Neural cell (in vitro differentiated cells): ENCODE data around the gene GPR3. TPM values are rescaled to one million over a fixed set of nuclear protein-coding genes. Genes with fewer than 3 reads are reported as not detected.

ENCODE experiments used
- H2AFZ ChIP-seq: fragments of 200-600, 300-800 bp; sonication (generic), shearing (Covaris generic); 2 replicates; pipeline ENCODE4 v1.6.0; 2014; ENCODE audit warnings: low read depth, mild to moderate bottlenecking, antibody characterized with exemption, low read length, moderate library complexity
- H3F3A ChIP-seq: fragments of 200-600 bp; shearing (Covaris generic); 2 replicates; pipeline ENCODE4 v1.6.1; 2016; ENCODE audit warnings: mild to moderate bottlenecking, moderate library complexity, mixed read lengths, antibody characterized with exemption, low read length; ENCODE audit not compliant: insufficient read depth, poor library complexity, severe bottlenecking
- H3K27ac ChIP-seq: fragments of 200-600, 300-800 bp; sonication (generic), shearing (Covaris generic); 2 replicates; pipeline ENCODE4 v1.5.1; 2014; ENCODE audit warnings: mild to moderate bottlenecking, low read length, moderate library complexity
- H3K27me3 ChIP-seq: fragments of 300-800, 200-600 bp; sonication (generic), shearing (Covaris generic); 2 replicates; pipeline ENCODE4 v1.6.0; 2014; ENCODE audit warnings: mild to moderate bottlenecking, low read depth, low read length, moderate library complexity; ENCODE audit not compliant: insufficient read depth
- H3K36me3 ChIP-seq: fragments of 300-800, 200-600 bp; sonication (generic), shearing (Covaris generic); 2 replicates; pipeline ENCODE4 v1.5.1; 2014; ENCODE audit warnings: mild to moderate bottlenecking, antibody characterized with exemption, low read length, moderate library complexity; ENCODE audit not compliant: insufficient read depth
- H3K4me2 ChIP-seq: fragments of 300-800, 200-600 bp; sonication (generic), shearing (Covaris generic); 2 replicates; pipeline ENCODE4 v1.6.0; 2014; ENCODE audit warnings: mild to moderate bottlenecking, low read length
- H3K4me3 ChIP-seq: fragments of 300-800, 200-600 bp; sonication (generic), shearing (Covaris generic); 2 replicates; pipeline ENCODE4 v1.5.1; 2014; ENCODE audit warnings: mild to moderate bottlenecking, low read length, moderate library complexity
- H3K79me2 ChIP-seq: fragments of 200-600 bp; shearing (Covaris generic); replicated peaks from 2 replicates; pipeline ENCODE4 v1.6.0; 2014; ENCODE audit warnings: mild to moderate bottlenecking, low read length, moderate library complexity; ENCODE audit not compliant: insufficient read depth
- H3K9ac ChIP-seq: fragments of 300-800, 200-600 bp; sonication (generic), shearing (Covaris generic); 2 replicates; pipeline ENCODE4 v1.6.1; 2016; ENCODE audit warnings: mild to moderate bottlenecking, low read length, mixed read lengths
- H3K9me2 ChIP-seq: fragments of 200-600 bp; shearing (Covaris generic); 2 replicates; pipeline ENCODE4 v1.6.1; 2016; ENCODE audit warnings: mild to moderate bottlenecking, low read length, mixed read lengths; ENCODE audit not compliant: insufficient read depth
- H3K9me3 ChIP-seq: fragments of 200-600, 300-800 bp; sonication (generic), shearing (Covaris generic); 2 replicates; pipeline ENCODE4 v1.6.1; 2016; ENCODE audit warnings: mild to moderate bottlenecking, mixed run types, low read length, moderate library complexity, mixed read lengths
- H4K20me1 ChIP-seq: fragments of 200-600 bp; shearing (Covaris generic); 2 replicates; pipeline ENCODE4 v1.6.1; 2016; ENCODE audit warnings: mild to moderate bottlenecking, mixed run types; ENCODE audit not compliant: insufficient read depth
- EP300 ChIP-seq: fragments of 450-650 bp; conservative IDR thresholded peaks from 2 replicates; pipeline ENCODE4 v1.6.1; 2014; ENCODE audit warnings: antibody characterized with exemption, mild to moderate bottlenecking, moderate library complexity; ENCODE audit not compliant: poor library complexity, severe bottlenecking
- EZH2 ChIP-seq: fragments of 200-600, 300-800 bp; shearing (Covaris generic), sonication (generic); IDR thresholded peaks from 2 replicates; pipeline ENCODE4 v1.6.1; 2014; ENCODE audit warnings: antibody characterized with exemption, low read length, borderline replicate concordance, mild to moderate bottlenecking; ENCODE audit not compliant: insufficient read depth, poor library complexity, severe bottlenecking
- MXI1 ChIP-seq: fragments of 450-650 bp; conservative IDR thresholded peaks from 2 replicates; pipeline ENCODE4 v1.6.1; 2014; ENCODE audit warnings: antibody characterized with exemption, mild to moderate bottlenecking; ENCODE audit not compliant: poor library complexity, severe bottlenecking
- POLR2AphosphoS5 ChIP-seq: IDR thresholded peaks from 2 replicates; pipeline ENCODE4 v1.6.1; 2012
- RAD21 ChIP-seq: fragments of 450-650 bp; conservative IDR thresholded peaks from 2 replicates; pipeline ENCODE4 v1.6.1; 2014; ENCODE audit warnings: antibody characterized with exemption, mild to moderate bottlenecking, moderate library complexity
- SMC3 ChIP-seq: fragments of 450-650 bp; conservative IDR thresholded peaks from 2 replicates; pipeline ENCODE4 v1.6.1; 2014; ENCODE audit warnings: antibody characterized with exemption, mild to moderate bottlenecking, moderate library complexity; ENCODE audit not compliant: poor library complexity
- TAF1 ChIP-seq: IDR thresholded peaks from 2 replicates; pipeline ENCODE4 v1.6.1; 2012; ENCODE audit warnings: low read depth
- polyA plus RNA-seq: library from polyadenylated mRNA; depleted of rRNA; stranded (reverse); fragments of >200 nt; gene quantifications from 2 replicates; pipeline ENCODE4 v1.2.3, GENCODE V29; 2014
- TF ChIP-seq, protein P1 (sequence below): fragments of 450-650 bp; IDR thresholded peaks from 2 replicates; pipeline ENCODE4 v1.5.1; 2014; ENCODE audit warnings: antibody characterized with exemption, mild to moderate bottlenecking, moderate library complexity; ENCODE audit not compliant: poor library complexity, severe bottlenecking
- TF ChIP-seq, protein P2 (sequence below): IDR thresholded peaks from 2 replicates; pipeline ENCODE4 v1.6.1; 2012; ENCODE audit warnings: borderline replicate concordance

GPR3 gene
- polyA plus RNA-seq, 1 donor from 2014 or later: 0.54 TPM

GRCh38 chr1:27427329-27427728 lies 34.9 kb downstream of the GPR3 start:
- Histone ChIP-seq H3K4me2 (no peak overlapping the region), H2AFZ (no peak overlapping the region), H3K79me2 (no peaks in the 10 kb centered on the region), H3K27ac (peak overlapping the region; percentile 63), H3K36me3 (no peaks in the 10 kb centered on the region), H3K9me2 (no peaks in the 10 kb centered on the region), H3K9me3 (no peaks in the 10 kb centered on the region), H4K20me1 (no peaks in the 10 kb centered on the region), H3K9ac (peak overlapping the region; percentile 27), H3K27me3 (no peaks in the 10 kb centered on the region), H3K4me3 (no peak overlapping the region), H3F3A (no peaks in the 10 kb centered on the region)
- TF ChIP-seq EP300 (peak; percentile 78), POLR2AphosphoS5 (peak; percentile 39)
- TF ChIP-seq, protein P1, sequence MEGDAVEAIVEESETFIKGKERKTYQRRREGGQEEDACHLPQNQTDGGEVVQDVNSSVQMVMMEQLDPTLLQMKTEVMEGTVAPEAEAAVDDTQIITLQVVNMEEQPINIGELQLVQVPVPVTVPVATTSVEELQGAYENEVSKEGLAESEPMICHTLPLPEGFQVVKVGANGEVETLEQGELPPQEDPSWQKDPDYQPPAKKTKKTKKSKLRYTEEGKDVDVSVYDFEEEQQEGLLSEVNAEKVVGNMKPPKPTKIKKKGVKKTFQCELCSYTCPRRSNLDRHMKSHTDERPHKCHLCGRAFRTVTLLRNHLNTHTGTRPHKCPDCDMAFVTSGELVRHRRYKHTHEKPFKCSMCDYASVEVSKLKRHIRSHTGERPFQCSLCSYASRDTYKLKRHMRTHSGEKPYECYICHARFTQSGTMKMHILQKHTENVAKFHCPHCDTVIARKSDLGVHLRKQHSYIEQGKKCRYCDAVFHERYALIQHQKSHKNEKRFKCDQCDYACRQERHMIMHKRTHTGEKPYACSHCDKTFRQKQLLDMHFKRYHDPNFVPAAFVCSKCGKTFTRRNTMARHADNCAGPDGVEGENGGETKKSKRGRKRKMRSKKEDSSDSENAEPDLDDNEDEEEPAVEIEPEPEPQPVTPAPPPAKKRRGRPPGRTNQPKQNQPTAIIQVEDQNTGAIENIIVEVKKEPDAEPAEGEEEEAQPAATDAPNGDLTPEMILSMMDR: no peak

DNA sequence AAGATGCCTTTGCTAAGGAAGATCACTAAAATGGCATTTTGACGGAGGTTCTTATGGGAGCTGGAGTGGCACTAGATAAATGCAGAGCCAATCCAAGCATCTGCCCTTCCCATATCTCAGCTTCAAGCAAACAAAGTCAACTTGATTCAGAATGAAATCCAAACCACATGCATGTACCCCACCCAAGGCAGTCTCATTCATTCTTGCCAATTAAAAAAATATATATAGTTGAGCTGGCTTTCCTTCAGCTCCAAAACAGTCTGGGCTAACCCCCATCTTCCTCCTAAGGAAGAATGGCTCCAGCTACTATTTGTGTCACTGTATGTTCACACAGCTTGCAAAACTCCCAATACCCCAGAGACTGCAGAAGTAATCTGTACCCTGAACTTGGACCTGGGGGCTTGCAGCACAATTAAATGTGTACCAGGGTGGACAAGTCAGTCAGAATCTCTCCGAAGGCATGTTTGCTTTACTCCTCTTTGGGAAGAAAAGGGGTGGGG lies 35.4 kb downstream of the GPR3 start:
- Histone ChIP-seq H3K79me2 (no peaks in the 10 kb centered on the region), H3K9me3 (no peaks in the 10 kb centered on the region), H3K4me2 (no peak overlapping the region), H4K20me1 (no peaks in the 10 kb centered on the region), H3K27ac (peak overlapping the region; percentile 63), H2AFZ (no peak overlapping the region), H3K9ac (peak overlapping the region; percentile 27), H3K27me3 (no peaks in the 10 kb centered on the region), H3F3A (no peaks in the 10 kb centered on the region), H3K9me2 (no peaks in the 10 kb centered on the region), H3K4me3 (no peak overlapping the region), H3K36me3 (no peaks in the 10 kb centered on the region)
- TF ChIP-seq TAF1 (no peak), SMC3 (no peak), POLR2AphosphoS5 (no peak), EP300 (no peak), RAD21 (no peak), EZH2 (no peak), MXI1 (no peak)
- TF ChIP-seq, protein P2, sequence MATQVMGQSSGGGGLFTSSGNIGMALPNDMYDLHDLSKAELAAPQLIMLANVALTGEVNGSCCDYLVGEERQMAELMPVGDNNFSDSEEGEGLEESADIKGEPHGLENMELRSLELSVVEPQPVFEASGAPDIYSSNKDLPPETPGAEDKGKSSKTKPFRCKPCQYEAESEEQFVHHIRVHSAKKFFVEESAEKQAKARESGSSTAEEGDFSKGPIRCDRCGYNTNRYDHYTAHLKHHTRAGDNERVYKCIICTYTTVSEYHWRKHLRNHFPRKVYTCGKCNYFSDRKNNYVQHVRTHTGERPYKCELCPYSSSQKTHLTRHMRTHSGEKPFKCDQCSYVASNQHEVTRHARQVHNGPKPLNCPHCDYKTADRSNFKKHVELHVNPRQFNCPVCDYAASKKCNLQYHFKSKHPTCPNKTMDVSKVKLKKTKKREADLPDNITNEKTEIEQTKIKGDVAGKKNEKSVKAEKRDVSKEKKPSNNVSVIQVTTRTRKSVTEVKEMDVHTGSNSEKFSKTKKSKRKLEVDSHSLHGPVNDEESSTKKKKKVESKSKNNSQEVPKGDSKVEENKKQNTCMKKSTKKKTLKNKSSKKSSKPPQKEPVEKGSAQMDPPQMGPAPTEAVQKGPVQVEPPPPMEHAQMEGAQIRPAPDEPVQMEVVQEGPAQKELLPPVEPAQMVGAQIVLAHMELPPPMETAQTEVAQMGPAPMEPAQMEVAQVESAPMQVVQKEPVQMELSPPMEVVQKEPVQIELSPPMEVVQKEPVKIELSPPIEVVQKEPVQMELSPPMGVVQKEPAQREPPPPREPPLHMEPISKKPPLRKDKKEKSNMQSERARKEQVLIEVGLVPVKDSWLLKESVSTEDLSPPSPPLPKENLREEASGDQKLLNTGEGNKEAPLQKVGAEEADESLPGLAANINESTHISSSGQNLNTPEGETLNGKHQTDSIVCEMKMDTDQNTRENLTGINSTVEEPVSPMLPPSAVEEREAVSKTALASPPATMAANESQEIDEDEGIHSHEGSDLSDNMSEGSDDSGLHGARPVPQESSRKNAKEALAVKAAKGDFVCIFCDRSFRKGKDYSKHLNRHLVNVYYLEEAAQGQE: no peak
